HFFc6 (cell line): ENCODE results near the gene ALK. TPM values are rescaled to one million over a fixed set of nuclear protein-coding genes. Genes with fewer than 3 reads are reported as not detected.

Source experiments
- DNase-seq: peaks from one replicate; pipeline ENCODE4 v3.0.0-alpha.2; 2018
- H3K27ac Mint-ChIP-seq: 2 replicates; pipeline ENCODE4 v1.8.0; 2020; ENCODE audit warnings: mild to moderate bottlenecking, mixed read lengths
- H3K27me3 Mint-ChIP-seq: 2 replicates; pipeline ENCODE4 v1.8.0; 2021; ENCODE audit warnings: mild to moderate bottlenecking, moderate library complexity, mixed read lengths; ENCODE audit not compliant: insufficient read depth
- H3K36me3 Mint-ChIP-seq: 2 replicates; pipeline ENCODE4 v1.8.0; 2021; ENCODE audit warnings: low read depth, mixed read lengths
- H3K4me1 Mint-ChIP-seq: 2 replicates; pipeline ENCODE4 v1.8.0; 2020; ENCODE audit warnings: low read depth, mixed read lengths
- H3K4me3 Mint-ChIP-seq: 2 replicates; pipeline ENCODE4 v1.8.0; 2020; ENCODE audit warnings: mild to moderate bottlenecking, moderate library complexity, mixed read lengths
- H3K9me3 Mint-ChIP-seq: 2 replicates; pipeline ENCODE4 v1.8.0; 2020; ENCODE audit warnings: mild to moderate bottlenecking, mixed read lengths
- CTCF ChIP-seq: fragments of 200-600 bp; sonication (generic); IDR thresholded peaks from 2 replicates; pipeline ENCODE4 v1.5.0; 2021; ENCODE audit warnings: antibody characterized with exemption, mild to moderate bottlenecking
- total RNA-seq, 6 experiments: library from RNA; stranded (reverse); fragmentation: NEBNext Ultra II Directional; extraction: Animal tissue kit (Norgen Biotek cat#: 25700); gene quantifications; 2 replicates in 1 of 6; 3 replicates in 5 of 6; pipeline ENCODE4 v1.2.3, GENCODE V29; 2021

ALK gene
- total RNA-seq, 6 experiments from 2014 or later = not detected

- Mint-ChIP-seq H3K4me3 (no peak overlapping the region), H3K27ac (no peak overlapping the region), H3K36me3 (peaks cover under 1% of the 10 kb centered on the region; the same call in 1 of the 2 replicates), H3K27me3 (peaks cover 26% of the 10 kb centered on the region), H3K9me3 (no peaks in the 10 kb centered on the region), H3K4me1 (no peaks in the 10 kb centered on the region)
- DNase-seq = no peak
- TF ChIP-seq CTCF = no peak
These were observed 304.0 kb downstream of the ALK start for GRCh38 chr2:29617351-29617750.

- no peaks in the 10 kb centered on the region for H3K4me1 Mint-ChIP-seq
- no peak for TF ChIP-seq CTCF
- DNase-seq = no peak
- H3K27ac Mint-ChIP-seq = no peak overlapping the region
- H3K4me3 Mint-ChIP-seq = no peak overlapping the region
- H3K9me3 Mint-ChIP-seq = no peaks in the 10 kb centered on the region
- peaks cover 26% of the 10 kb centered on the region for H3K27me3 Mint-ChIP-seq
- H3K36me3 Mint-ChIP-seq = peaks cover 3% of the 10 kb centered on the region; the same call in 1 of the 2 replicates
These were observed 304.8 kb downstream of the ALK start for GRCh38 chr2:29616569-29616968.

GRCh38 chr2:29615841-29616240 lies 305.5 kb downstream of the ALK start:
- TF ChIP-seq CTCF = no peak
- no peaks in the 10 kb centered on the region for H3K4me1 Mint-ChIP-seq

GRCh38 chr2:29615183-29615582 lies 306.2 kb downstream of the ALK start:
- Mint-ChIP-seq H3K36me3 (peaks cover 3% of the 10 kb centered on the region; the same call in 1 of the 2 replicates), H3K27ac (no peak overlapping the region), H3K9me3 (no peaks in the 10 kb centered on the region), H3K27me3 (peaks cover 21% of the 10 kb centered on the region), H3K4me3 (no peak overlapping the region), H3K4me1 (no peaks in the 10 kb centered on the region)
- no peak for TF ChIP-seq CTCF
- DNase-seq = no peak

More at GRCh38 chr2:29615841-29616240, 305.5 kb downstream of the ALK start:
- H3K4me3 Mint-ChIP-seq = no peak overlapping the region
- H3K27me3 Mint-ChIP-seq = peaks cover 21% of the 10 kb centered on the region
- no peak overlapping the region for H3K27ac Mint-ChIP-seq
- peaks cover 3% of the 10 kb centered on the region; the same call in 1 of the 2 replicates for H3K36me3 Mint-ChIP-seq
- H3K9me3 Mint-ChIP-seq = no peaks in the 10 kb centered on the region
- no peak for DNase-seq

GRCh38 chr2:29614295-29614830 lies 307.0 kb downstream of the ALK start:
- Mint-ChIP-seq H3K9me3 (no peaks in the 10 kb centered on the region), H3K36me3 (peaks cover 3% of the 10 kb centered on the region; the same call in 1 of the 2 replicates), H3K27me3 (peaks cover 20% of the 10 kb centered on the region), H3K4me1 (no peaks in the 10 kb centered on the region), H3K4me3 (no peak overlapping the region), H3K27ac (no peak overlapping the region)
- no peak for DNase-seq
- TF ChIP-seq CTCF = no peak
